ENCODE data around the gene ARL4C.

The ARL4C gene

GRCh38 chr2:234493796-234494195 lies 3.1 kb downstream of the ARL4C start:
- ChIA-PET POLR2A (no interaction called here), CTCF (no interaction called here)
- TF ChIP-seq NFRKB (IDR thresholded peaks at IDR 0.05), result no peak
- TF ChIP-seq CTBP1 (IDR thresholded peaks at IDR 0.05; ENCODE audit: borderline replicate concordance), result no peak
- TF ChIP-seq L3MBTL2 (conservative IDR thresholded peaks at IDR 0.05), result no peak
- no peak for TF ChIP-seq BHLHE40 (IDR thresholded peaks at IDR 0.05; ENCODE audit: borderline replicate concordance)
- TF ChIP-seq HDGF (IDR thresholded peaks at IDR 0.05; ENCODE audit: borderline replicate concordance), result no peak
- TF ChIP-seq FOXK2 (IDR thresholded peaks at IDR 0.05), result no peak
- TF ChIP-seq TARDBP (IDR thresholded peaks at IDR 0.05), result no peak
- TF ChIP-seq, protein P1, sequence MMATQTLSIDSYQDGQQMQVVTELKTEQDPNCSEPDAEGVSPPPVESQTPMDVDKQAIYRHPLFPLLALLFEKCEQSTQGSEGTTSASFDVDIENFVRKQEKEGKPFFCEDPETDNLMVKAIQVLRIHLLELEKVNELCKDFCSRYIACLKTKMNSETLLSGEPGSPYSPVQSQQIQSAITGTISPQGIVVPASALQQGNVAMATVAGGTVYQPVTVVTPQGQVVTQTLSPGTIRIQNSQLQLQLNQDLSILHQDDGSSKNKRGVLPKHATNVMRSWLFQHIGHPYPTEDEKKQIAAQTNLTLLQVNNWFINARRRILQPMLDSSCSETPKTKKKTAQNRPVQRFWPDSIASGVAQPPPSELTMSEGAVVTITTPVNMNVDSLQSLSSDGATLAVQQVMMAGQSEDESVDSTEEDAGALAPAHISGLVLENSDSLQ (IDR thresholded peaks at IDR 0.05), result no peak
- no peak for TF ChIP-seq SP1 (IDR thresholded peaks at IDR 0.05)
- no peak for TF ChIP-seq FOXA1 (IDR thresholded peaks at IDR 0.05)
- no peak for TF ChIP-seq LEF1 (IDR thresholded peaks at IDR 0.05; ENCODE audit: borderline replicate concordance)
- TF ChIP-seq ARNT (IDR thresholded peaks at IDR 0.05), result no peak
- no peak for TF ChIP-seq FOXM1 (IDR thresholded peaks at IDR 0.05; ENCODE audit: borderline replicate concordance)
- TF ChIP-seq ELF4 (IDR thresholded peaks at IDR 0.05), result no peak
- no peak for DNase-seq (ENCODE audit: extremely low spot score)

- TF ChIP-seq ARNT (IDR thresholded peaks at IDR 0.05) (no peak), ZNF384 (IDR thresholded peaks at IDR 0.05) (no peak), SP1 (IDR thresholded peaks at IDR 0.05) (no peak), L3MBTL2 (conservative IDR thresholded peaks at IDR 0.05) (no peak), CTBP1 (IDR thresholded peaks at IDR 0.05; ENCODE audit: borderline replicate concordance) (no peak), BHLHE40 (IDR thresholded peaks at IDR 0.05; ENCODE audit: borderline replicate concordance) (no peak), FOXK2 (IDR thresholded peaks at IDR 0.05) (no peak), FOXA1 (IDR thresholded peaks at IDR 0.05) (no peak), HDGF (IDR thresholded peaks at IDR 0.05; ENCODE audit: borderline replicate concordance) (no peak)
- ChIA-PET CTCF (interaction anchor here (1.0 kb wide), 1 partner anchor 204 kb away, joined by 3 read pairs; no protein-coding TSS in a partner anchor), POLR2A (no interaction called here)
- DNase-seq (ENCODE audit: extremely low spot score), result no peak
Observed at GRCh38 chr2:234492717-234493485, 4.0 kb downstream of the ARL4C start.

GRCh38 chr2:234491897-234492296 lies 5.0 kb downstream of the ARL4C start:
- ChIA-PET CTCF (no interaction called here), POLR2A (no interaction called here)
- DNase-seq (ENCODE audit: extremely low spot score), result no peak

DNA sequence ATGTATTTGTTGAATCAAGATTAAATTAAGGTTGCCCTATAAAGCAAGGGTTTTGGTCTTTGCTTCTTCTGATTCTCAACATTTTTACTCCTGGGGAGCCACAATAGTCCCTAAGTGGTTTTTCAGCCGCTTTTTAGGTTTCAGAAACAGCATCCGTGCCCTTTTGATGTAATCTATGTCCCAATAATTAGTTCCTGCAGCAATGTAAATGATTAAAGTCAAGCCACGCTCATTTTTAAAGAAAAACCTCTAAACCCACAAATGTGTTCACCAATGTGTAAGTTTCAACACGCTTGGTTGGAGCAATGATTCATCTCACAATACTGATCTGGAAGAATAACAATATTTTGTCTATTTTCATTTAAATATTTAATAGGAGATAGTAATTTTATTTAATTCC lies 5.6 kb downstream of the ARL4C start:
- ChIA-PET POLR2A (no interaction called here), CTCF (no interaction called here)
- no peak for DNase-seq (ENCODE audit: extremely low spot score)
- TF ChIP-seq NFRKB (IDR thresholded peaks at IDR 0.05) (no peak), ZNF384 (IDR thresholded peaks at IDR 0.05) (no peak), SP1 (IDR thresholded peaks at IDR 0.05) (no peak), L3MBTL2 (conservative IDR thresholded peaks at IDR 0.05) (no peak), TARDBP (IDR thresholded peaks at IDR 0.05) (no peak), BHLHE40 (IDR thresholded peaks at IDR 0.05; ENCODE audit: borderline replicate concordance) (no peak), LEF1 (IDR thresholded peaks at IDR 0.05; ENCODE audit: borderline replicate concordance) (no peak), FOXK2 (IDR thresholded peaks at IDR 0.05) (no peak), SUZ12 (IDR thresholded peaks at IDR 0.05) (no peak), FOXA1 (IDR thresholded peaks at IDR 0.05) (no peak), ARNT (IDR thresholded peaks at IDR 0.05) (no peak)
- TF ChIP-seq, protein P1 (IDR thresholded peaks at IDR 0.05), result no peak

More at GRCh38 chr2:234491897-234492296, 5.0 kb downstream of the ARL4C start:
- no peak for TF ChIP-seq NFRKB (IDR thresholded peaks at IDR 0.05)
- no peak for TF ChIP-seq TARDBP (IDR thresholded peaks at IDR 0.05)
- TF ChIP-seq ELF4 (IDR thresholded peaks at IDR 0.05), result no peak
- no peak for TF ChIP-seq SP1 (IDR thresholded peaks at IDR 0.05)
- no peak for TF ChIP-seq BHLHE40 (IDR thresholded peaks at IDR 0.05; ENCODE audit: borderline replicate concordance)
- no peak for TF ChIP-seq CTBP1 (IDR thresholded peaks at IDR 0.05; ENCODE audit: borderline replicate concordance)
- TF ChIP-seq ARNT (IDR thresholded peaks at IDR 0.05), result no peak
- no peak for TF ChIP-seq LEF1 (IDR thresholded peaks at IDR 0.05; ENCODE audit: borderline replicate concordance)
- TF ChIP-seq FOXM1 (IDR thresholded peaks at IDR 0.05; ENCODE audit: borderline replicate concordance), result no peak
- TF ChIP-seq ZNF384 (IDR thresholded peaks at IDR 0.05), result no peak
- TF ChIP-seq HDGF (IDR thresholded peaks at IDR 0.05; ENCODE audit: borderline replicate concordance), result no peak
- no peak for TF ChIP-seq L3MBTL2 (conservative IDR thresholded peaks at IDR 0.05)
- TF ChIP-seq SUZ12 (IDR thresholded peaks at IDR 0.05), result no peak
- TF ChIP-seq FOXK2 (IDR thresholded peaks at IDR 0.05), result no peak
- TF ChIP-seq, protein P1 (IDR thresholded peaks at IDR 0.05), result no peak
- TF ChIP-seq FOXA1 (IDR thresholded peaks at IDR 0.05), result no peak

DNA sequence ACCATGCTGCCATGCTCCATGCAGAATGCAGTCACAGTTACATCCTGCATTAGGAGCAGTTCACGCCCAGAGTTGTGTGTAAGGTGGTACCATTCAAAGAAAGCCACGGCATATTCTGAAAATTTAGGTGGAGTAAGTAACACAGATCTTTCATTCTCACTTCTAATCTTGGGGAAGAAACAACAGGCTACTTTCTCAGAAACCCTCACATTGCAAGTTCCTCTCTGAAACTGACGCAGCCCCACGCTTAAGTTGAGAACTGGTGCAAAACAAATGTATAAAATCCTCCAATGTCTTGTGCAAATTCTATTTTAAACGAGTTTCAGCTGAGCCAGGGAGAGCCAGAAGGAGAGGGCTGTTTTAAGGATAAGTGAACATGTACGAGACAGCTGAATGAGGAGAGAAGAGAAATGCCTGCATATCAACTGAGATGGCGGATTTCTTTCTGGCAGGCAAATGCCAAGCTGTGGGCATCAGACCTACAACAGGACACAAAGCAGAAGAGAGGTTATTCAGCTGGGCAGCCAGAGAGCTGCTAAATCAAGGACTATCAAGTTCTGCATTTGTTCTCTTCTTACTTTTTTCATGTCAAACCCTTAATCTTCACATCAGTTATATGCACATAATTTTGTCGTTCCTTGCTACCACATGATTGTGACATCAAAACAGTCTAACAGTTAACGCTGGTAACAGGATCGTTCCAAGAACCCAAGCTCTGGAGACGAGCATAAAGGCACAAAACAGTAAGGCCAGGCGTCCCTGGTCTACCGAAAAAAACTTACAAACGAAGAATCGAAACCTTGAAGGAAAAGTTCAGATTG lies 6.4 kb downstream of the ARL4C start:
- CTCF ChIA-PET, result no interaction called here
- no peak for DNase-seq (ENCODE audit: extremely low spot score)
- TF ChIP-seq, protein P1 (IDR thresholded peaks at IDR 0.05), result no peak
- TF ChIP-seq FOXK2 (IDR thresholded peaks at IDR 0.05) (no peak), NFRKB (IDR thresholded peaks at IDR 0.05) (no peak), CTBP1 (IDR thresholded peaks at IDR 0.05; ENCODE audit: borderline replicate concordance) (no peak), BHLHE40 (IDR thresholded peaks at IDR 0.05; ENCODE audit: borderline replicate concordance) (no peak), ELF4 (IDR thresholded peaks at IDR 0.05) (no peak), L3MBTL2 (conservative IDR thresholded peaks at IDR 0.05) (no peak), FOXA1 (IDR thresholded peaks at IDR 0.05) (no peak), ARNT (IDR thresholded peaks at IDR 0.05) (no peak), SUZ12 (IDR thresholded peaks at IDR 0.05) (no peak), TARDBP (IDR thresholded peaks at IDR 0.05) (no peak), LEF1 (IDR thresholded peaks at IDR 0.05; ENCODE audit: borderline replicate concordance) (no peak), FOXM1 (IDR thresholded peaks at IDR 0.05; ENCODE audit: borderline replicate concordance) (no peak), SP1 (IDR thresholded peaks at IDR 0.05) (no peak), ZNF384 (IDR thresholded peaks at IDR 0.05) (no peak), HDGF (IDR thresholded peaks at IDR 0.05; ENCODE audit: borderline replicate concordance) (no peak)
- POLR2A ChIA-PET, result no interaction called here

Measured in HEK293T (cell line).